SK-N-SH (cell line): ENCODE results near the gene BTBD7.

ENCODE experiments used
- EP300 ChIP-seq, 2 experiments: IDR thresholded peaks; 2 replicates each; pipeline versions ENCODE4 v1.4.0 to v1.6.1; 2012; ENCODE audit warnings: borderline replicate concordance in 1 of 2, low read depth in 1 of 2, low read length in 1 of 2
- EZH2phosphoT487 ChIP-seq: fragments of 200-600 bp; sonication (generic); IDR thresholded peaks from 2 replicates; pipeline ENCODE4 v1.6.1; 2017; ENCODE audit warnings: low read depth, mixed run types, mild to moderate bottlenecking, antibody characterized with exemption, moderate library complexity, borderline replicate concordance
- JUND ChIP-seq: IDR thresholded peaks from 2 replicates; pipeline ENCODE4 v1.4.0; 2012
- NRF1 ChIP-seq: IDR thresholded peaks from 2 replicates; pipeline ENCODE4 v1.6.1; 2012; ENCODE audit warnings: low read depth, mild to moderate bottlenecking, low read length
- POLR2AphosphoS5 ChIP-seq: IDR thresholded peaks from 2 replicates; pipeline ENCODE4 v1.6.1; 2012; ENCODE audit warnings: low read depth, low read length
- REST ChIP-seq: IDR thresholded peaks from 2 replicates; pipeline ENCODE4 v1.6.1; 2012; ENCODE audit warnings: mild to moderate bottlenecking, low read depth, low read length, moderate library complexity
- TAF1 ChIP-seq: IDR thresholded peaks from 2 replicates; pipeline ENCODE4 v1.6.1; 2012; ENCODE audit warnings: low read depth, mild to moderate bottlenecking, low read length, moderate library complexity, borderline replicate concordance
- TCF12 ChIP-seq: IDR thresholded peaks from 2 replicates; pipeline ENCODE4 v1.4.0; 2012
- USF2 ChIP-seq: fragments of 150-350 bp; IDR thresholded peaks from 2 replicates; pipeline ENCODE4 v1.6.1; 2017; ENCODE audit warnings: antibody characterized with exemption, low read length, low read depth, borderline replicate concordance
- TF ChIP-seq, protein P1 (sequence below): fragments of 200-600 bp; sonication (generic); IDR thresholded peaks from 2 replicates; pipeline ENCODE4 v1.6.1; 2017; ENCODE audit warnings: antibody characterized with exemption, mild to moderate bottlenecking, moderate library complexity
- TF ChIP-seq, protein P2 (sequence below): IDR thresholded peaks from 2 replicates; pipeline ENCODE4; 2012
- TF ChIP-seq, protein P3 (sequence below): fragments of 150-350 bp; IDR thresholded peaks from 2 replicates; pipeline ENCODE4 v1.6.1; 2016; ENCODE audit warnings: mild to moderate bottlenecking, low read depth, low read length

- TF ChIP-seq, protein P1, sequence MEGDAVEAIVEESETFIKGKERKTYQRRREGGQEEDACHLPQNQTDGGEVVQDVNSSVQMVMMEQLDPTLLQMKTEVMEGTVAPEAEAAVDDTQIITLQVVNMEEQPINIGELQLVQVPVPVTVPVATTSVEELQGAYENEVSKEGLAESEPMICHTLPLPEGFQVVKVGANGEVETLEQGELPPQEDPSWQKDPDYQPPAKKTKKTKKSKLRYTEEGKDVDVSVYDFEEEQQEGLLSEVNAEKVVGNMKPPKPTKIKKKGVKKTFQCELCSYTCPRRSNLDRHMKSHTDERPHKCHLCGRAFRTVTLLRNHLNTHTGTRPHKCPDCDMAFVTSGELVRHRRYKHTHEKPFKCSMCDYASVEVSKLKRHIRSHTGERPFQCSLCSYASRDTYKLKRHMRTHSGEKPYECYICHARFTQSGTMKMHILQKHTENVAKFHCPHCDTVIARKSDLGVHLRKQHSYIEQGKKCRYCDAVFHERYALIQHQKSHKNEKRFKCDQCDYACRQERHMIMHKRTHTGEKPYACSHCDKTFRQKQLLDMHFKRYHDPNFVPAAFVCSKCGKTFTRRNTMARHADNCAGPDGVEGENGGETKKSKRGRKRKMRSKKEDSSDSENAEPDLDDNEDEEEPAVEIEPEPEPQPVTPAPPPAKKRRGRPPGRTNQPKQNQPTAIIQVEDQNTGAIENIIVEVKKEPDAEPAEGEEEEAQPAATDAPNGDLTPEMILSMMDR, result no peak
- TF ChIP-seq POLR2AphosphoS5 (no peak), USF2 (no peak), EZH2phosphoT487 (no peak), EP300 (IDR thresholded peaks at IDR 0.05; ENCODE audit: borderline replicate concordance in 1 of 2, low read depth in 1 of 2, low read length in 1 of 2) (no peak), NRF1 (no peak), JUND (no peak), REST (no peak), TCF12 (no peak), TAF1 (no peak)
- TF ChIP-seq, protein P2, sequence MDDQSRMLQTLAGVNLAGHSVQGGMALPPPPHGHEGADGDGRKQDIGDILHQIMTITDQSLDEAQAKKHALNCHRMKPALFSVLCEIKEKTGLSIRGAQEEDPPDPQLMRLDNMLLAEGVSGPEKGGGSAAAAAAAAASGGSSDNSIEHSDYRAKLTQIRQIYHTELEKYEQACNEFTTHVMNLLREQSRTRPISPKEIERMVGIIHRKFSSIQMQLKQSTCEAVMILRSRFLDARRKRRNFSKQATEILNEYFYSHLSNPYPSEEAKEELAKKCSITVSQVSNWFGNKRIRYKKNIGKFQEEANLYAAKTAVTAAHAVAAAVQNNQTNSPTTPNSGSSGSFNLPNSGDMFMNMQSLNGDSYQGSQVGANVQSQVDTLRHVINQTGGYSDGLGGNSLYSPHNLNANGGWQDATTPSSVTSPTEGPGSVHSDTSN, result no peak
- TF ChIP-seq, protein P3, sequence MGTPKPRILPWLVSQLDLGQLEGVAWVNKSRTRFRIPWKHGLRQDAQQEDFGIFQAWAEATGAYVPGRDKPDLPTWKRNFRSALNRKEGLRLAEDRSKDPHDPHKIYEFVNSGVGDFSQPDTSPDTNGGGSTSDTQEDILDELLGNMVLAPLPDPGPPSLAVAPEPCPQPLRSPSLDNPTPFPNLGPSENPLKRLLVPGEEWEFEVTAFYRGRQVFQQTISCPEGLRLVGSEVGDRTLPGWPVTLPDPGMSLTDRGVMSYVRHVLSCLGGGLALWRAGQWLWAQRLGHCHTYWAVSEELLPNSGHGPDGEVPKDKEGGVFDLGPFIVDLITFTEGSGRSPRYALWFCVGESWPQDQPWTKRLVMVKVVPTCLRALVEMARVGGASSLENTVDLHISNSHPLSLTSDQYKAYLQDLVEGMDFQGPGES, result no peak
Measured at GRCh38 chr14:93317875-93318807, 14.7 kb downstream of the BTBD7 start.
